H1 (cell line): ENCODE results near the gene PLPPR1.

Experiments used
- ATF2 ChIP-seq: IDR thresholded peaks from 2 replicates; pipeline ENCODE4 v1.6.1; 2012; ENCODE audit warnings: low read length, inconsistent platforms
- ATF3 ChIP-seq: IDR thresholded peaks from 2 replicates; pipeline ENCODE4 v1.6.1; 2011; ENCODE audit warnings: low read depth, mild to moderate bottlenecking, low read length; ENCODE audit not compliant: insufficient read depth
- CTCF ChIP-seq, 3 experiments: IDR thresholded peaks; 1 replicate in 2 of 3; 2 replicates in 1 of 3; pipeline versions ENCODE4 v1.5.1 to v1.6.1; 2011; ENCODE audit warnings: low read length in 3 of 3, mild to moderate bottlenecking in 3 of 3, inconsistent platforms in 2 of 3, low read depth in 1 of 3, moderate library complexity in 1 of 3; ENCODE audit not compliant: insufficient read depth in 1 of 3; ENCODE audit errors: control extremely low read depth in 1 of 3
- GABPA ChIP-seq: IDR thresholded peaks from 2 replicates; pipeline ENCODE4 v1.6.1; 2011; ENCODE audit warnings: mild to moderate bottlenecking, low read length, moderate library complexity, borderline replicate concordance; ENCODE audit not compliant: insufficient read depth
- MAFK ChIP-seq: IDR thresholded peaks from 2 replicates; pipeline ENCODE4 v1.6.1; 2012; ENCODE audit warnings: low read depth, mild to moderate bottlenecking, improper control_type of control experiment, low read length
- SIN3A ChIP-seq, 2 experiments: IDR thresholded peaks in 1 of 2; conservative IDR thresholded peaks in 1 of 2; 2 replicates each; pipeline ENCODE4 v1.6.1; 2011 to 2012; ENCODE audit warnings: low read length in 2 of 2, improper control_type of control experiment in 1 of 2, low read depth in 1 of 2, mild to moderate bottlenecking in 1 of 2

- no peak for TF ChIP-seq MAFK
- no peak for TF ChIP-seq GABPA
- no peak for TF ChIP-seq CTCF (IDR thresholded peaks at IDR 0.05; ENCODE audit: control extremely low read depth in 1 of 3, insufficient read depth in 1 of 3, low read depth in 1 of 3, low read length in 3 of 3)
- no peak for TF ChIP-seq ATF2
- no peak for TF ChIP-seq SIN3A (conservative IDR thresholded peaks at IDR 0.05 in 1 of 2, IDR thresholded peaks at IDR 0.05 in 1 of 2; ENCODE audit: low read depth in 1 of 2, low read length in 2 of 2)
- no peak for TF ChIP-seq ATF3
These were observed 191.8 kb downstream of the PLPPR1 start for GRCh38 chr9:101220341-101220740.
